HG03354 (cell line): ENCODE data around the gene RAB18.
"Not testable (repeated sequence)": the region's sequence is repeated elsewhere in the genome, so short reads cannot be mapped to it uniquely, and the experiment has no call there.

Source experiments
- ATAC-seq: cut with Tn5 transposase; IDR thresholded peaks from one replicate; pipeline ENCODE4 v1.9.1; 2021; ENCODE audit warnings: mild to moderate bottlenecking; ENCODE audit not compliant: unreplicated experiment, poor library complexity, severe bottlenecking

The RAB18 gene

DNA sequence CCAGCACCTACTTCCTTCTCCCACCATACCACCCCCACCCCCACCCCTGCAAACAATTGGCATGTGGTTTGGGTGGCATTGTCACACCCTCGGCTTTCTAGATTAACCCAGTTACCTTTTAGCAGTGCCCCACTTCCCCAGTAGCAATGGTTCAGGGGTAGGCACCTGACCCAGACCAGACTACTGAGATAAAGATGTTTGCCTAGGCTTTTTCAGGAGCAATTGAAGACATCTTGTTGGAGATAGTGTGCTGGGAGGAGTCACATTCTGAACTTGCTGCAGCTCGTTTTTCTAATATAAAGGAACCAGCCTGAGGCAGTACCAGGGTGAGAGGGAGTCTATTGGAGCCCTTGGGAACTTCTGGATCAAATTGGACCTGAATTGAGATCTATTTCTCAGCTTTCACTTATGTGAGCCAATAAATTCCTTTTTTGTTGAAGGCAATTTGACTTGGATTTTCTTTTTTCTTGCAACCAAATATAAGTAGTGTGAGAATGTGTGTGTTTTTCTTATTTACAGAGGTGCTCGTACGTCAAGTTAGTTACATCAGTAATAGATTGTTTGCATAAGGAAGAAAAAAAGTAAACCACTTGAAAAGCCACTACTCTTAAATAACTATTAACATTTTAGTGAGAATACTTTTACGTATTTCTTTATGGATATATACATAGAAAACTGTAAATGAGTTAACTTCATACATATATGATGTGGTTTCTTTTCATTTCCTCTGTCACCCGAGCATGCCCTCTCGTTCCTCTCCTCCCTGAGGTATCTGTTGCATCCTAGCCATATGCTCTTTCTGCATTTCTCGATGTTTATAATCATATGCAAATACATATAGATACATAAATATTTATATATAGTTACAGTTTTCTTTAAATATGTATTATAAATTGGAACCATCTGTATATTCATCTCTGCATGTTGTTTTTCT lies 38.0 kb downstream of the RAB18 start:
- no peak for ATAC-seq

GRCh38 chr10:27542812-27543211 lies 38.7 kb downstream of the RAB18 start:
- no peak for ATAC-seq

GRCh38 chr10:27547047-27547446 lies 42.9 kb downstream of the RAB18 start:
- no peak for ATAC-seq

- ATAC-seq, result no peak
These were observed 43.4 kb downstream of the RAB18 start for GRCh38 chr10:27547482-27547881.

GRCh38 chr10:27550823-27551222 lies 46.7 kb downstream of the RAB18 start:
- ATAC-seq, result no peak

- peak; percentile 78 for ATAC-seq
These were observed 54.5 kb downstream of the RAB18 start for GRCh38 chr10:27558612-27559020.

DNA sequence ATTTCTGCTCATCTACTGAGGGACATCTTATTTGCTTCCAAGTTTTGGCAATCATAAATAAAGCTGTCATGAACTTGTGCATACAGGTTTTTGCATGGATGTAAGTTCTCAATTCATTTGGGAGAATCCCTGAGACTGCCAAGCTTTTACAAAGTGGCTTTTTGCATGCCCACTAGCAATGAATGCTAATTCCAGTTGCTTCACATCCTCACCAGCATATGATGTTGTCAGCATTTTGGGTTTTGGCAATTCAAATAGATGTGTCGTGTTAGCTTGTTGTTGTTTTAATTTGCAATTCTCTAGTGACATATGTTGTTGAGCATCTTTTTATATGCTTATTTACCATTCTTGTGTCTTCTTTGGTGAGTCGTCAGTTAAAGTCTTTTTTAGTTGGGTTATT lies 57.2 kb downstream of the RAB18 start:
- ATAC-seq, result no peak

DNA sequence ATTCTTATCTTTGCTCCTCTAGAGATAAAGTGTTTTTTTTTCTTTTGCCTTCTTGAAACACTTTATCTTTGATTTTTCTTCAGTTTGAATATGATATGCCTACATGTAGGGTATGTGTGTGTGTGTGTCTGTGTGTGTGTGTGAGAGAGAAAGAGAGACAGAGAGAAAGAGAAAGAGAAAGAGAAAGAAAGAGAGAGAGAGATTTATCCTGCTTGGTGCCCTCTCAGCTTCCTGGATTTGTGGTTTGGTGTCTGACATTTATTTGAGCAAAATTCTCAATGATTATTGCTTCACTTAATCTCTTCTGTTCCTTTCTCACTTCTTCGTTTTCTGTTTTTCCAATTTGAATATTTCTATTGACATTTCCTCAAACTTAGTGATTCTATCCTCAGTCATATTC lies 60.3 kb downstream of the RAB18 start:
- no peak for ATAC-seq

- no peak for ATAC-seq
These were observed 60.8 kb downstream of the RAB18 start for GRCh38 chr10:27564880-27565279.

DNA sequence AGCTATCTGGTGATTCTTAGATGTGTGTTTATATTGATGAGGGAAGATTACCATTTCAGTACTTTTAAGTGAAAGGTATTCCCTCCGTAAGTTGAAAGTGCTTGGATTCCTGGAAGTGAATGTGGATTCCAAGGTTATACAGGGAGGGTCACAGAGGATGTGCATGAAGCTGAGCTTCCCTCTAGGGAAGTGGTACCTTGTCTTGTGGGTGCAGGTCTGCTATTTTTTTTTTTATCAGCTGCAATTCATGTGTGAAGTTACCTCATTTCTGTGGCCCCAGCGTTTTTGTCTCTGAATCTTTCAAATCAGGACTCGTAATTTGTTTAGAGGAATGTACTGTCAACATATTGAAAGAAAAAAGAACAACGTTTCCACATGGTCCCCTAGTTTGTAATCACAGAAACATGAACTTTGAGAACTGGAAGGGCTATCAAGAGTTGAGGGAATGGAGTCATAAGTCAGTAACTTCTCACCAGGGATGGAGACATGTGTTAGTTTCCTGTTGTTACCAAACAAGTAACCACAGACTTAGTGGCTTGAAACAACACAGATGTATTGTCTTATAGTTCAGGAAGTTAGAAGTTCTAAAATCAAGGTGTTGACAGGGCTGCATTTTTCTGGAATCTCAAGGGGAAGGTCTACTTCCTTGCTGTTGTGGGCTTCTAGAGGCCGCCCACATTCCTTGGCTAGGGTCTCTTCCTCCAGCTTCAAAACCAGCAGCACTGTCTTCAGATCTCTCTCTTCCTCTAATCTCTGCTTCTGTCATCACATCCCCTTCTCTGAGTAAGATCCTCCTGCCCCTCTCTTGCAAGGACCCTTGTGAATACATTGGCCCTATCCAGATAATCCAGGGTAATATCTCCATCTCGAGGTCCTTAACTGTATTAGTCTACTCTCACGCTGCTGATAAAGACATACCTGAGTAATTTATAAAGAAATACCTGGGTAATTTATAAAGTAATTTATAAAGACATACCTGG lies 64.4 kb downstream of the RAB18 start:
- ATAC-seq, result no peak

DNA sequence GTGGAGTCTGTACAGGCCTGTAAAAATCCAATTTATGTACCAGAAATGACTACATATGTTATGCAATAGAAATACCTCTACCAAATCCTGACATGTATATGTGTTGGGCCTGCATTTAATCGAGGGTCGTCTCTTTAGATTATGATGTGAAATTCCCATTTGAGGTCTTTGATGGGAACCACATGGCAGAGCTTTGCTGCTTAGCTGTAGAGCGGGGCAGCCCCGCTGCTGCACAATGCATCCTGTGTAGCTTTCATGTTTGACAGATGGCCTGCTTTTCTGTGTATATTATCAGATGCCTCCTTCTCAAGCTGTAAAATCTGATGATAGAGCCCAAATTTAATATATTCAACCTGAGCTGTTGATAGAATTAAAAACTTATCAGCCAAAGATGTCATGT lies 65.8 kb downstream of the RAB18 start:
- ATAC-seq, result no peak

DNA sequence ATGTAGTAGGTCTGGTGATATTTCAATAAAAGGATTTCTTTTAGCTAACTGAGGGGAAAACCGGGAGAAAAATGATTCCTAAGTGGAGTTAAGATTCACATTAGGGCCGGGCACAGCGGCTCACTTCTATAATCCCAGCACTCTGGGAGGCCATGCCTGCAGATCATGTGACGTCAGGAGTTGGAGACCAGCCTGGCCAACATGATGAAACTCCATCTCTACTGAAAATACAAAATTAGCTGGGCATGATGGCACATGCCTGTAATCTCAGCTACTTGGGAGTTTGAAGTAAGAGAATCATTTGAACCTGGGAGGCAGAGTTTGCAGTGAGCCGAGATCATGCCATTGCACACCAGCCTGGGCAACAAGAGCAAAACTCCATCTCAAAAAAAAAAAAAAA lies 72.9 kb downstream of the RAB18 start:
- not testable (repeated sequence) for ATAC-seq

GRCh38 chr10:27578316-27578715 lies 74.2 kb downstream of the RAB18 start:
- ATAC-seq, result no peak

DNA sequence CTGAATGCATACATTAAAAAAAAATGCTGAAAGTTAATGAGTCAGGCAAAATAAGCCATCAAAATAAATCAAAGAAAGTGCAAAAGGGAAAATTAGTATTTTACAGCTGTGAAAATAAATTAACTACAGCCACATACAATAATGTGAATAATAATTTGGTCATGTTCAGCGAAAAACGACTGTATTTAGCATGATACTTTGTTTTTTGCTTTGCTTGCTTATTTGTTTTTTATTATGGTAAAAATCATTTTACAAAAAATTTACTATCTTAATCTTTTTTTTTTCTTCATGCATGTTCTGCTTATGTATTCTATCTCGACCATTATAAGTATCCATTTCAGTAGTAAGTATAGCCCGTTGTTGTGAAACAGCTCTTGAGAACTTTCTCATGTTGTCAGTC lies 77.1 kb downstream of the RAB18 start:
- ATAC-seq, result no peak

DNA sequence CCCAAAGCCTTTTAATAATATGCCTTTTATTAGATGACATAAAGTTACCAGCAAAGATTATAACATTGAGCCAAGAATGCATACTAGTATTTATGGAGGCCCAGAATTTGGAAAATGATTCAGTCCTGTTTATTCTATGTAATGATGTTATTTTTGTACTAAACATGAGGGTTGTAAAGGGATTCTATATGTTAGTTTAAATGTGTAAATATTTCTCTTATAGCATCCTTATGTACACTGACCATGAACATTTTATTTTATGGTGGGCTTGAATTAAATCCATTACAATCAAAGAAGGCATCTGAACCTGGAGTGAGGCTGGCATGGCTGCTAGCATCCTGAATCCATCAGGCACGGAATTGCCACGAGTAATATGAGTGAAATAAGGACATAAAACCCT lies 80.2 kb downstream of the RAB18 start:
- no peak for ATAC-seq
